OCI-LY7 (cell line): ENCODE data around the gene SH2B2. TPM values are rescaled to one million over a fixed set of nuclear protein-coding genes. Genes with fewer than 3 reads are reported as not detected.
A peak's percentile ranks its signal among the peaks of the same experiment; 100 is the strongest.

Source experiments
- BruUV-seq: library from RNA; stranded (reverse); fragments of 400-500 nt; replicated peaks from 2 replicates; lab custom pipeline; 2021; lab: Mats Ljungman, UMichigan
- CTCF ChIA-PET: fragments of 300-600 bp; sonication (Branson Sonifier 250); formaldehyde crosslinking; loops from one replicate; lab custom pipeline; 2022; ENCODE audit warnings: antibody characterized with exemption; ENCODE audit not compliant: unreplicated experiment; lab: Charles Lee
- POLR2A ChIA-PET: fragments of 300-600 bp; sonication (Branson Sonifier 250); formaldehyde crosslinking; loops from one replicate; lab custom pipeline; 2022; ENCODE audit warnings: antibody characterized with exemption; lab: Charles Lee
- DNase-seq: peaks from one replicate; pipeline ENCODE4 v3.0.0-alpha.2; 2015; ENCODE audit warnings: low spot score
- H2AFZ ChIP-seq: fragments of 200-600 bp; sonication (generic), shearing (Covaris generic); 2 replicates; pipeline ENCODE4 v1.6.1; 2014; ENCODE audit warnings: mild to moderate bottlenecking, antibody characterized with exemption, low read length, moderate library complexity
- H3K27ac ChIP-seq: fragments of 200-600 bp; sonication (generic); 2 replicates; pipeline ENCODE4 v1.5.1; 2014; ENCODE audit warnings: mixed run types, low read depth, mild to moderate bottlenecking, moderate library complexity, low read length, inconsistent platforms; ENCODE audit not compliant: poor library complexity, severe bottlenecking
- H3K36me3 ChIP-seq: fragments of 200-600 bp; sonication (generic); 2 replicates; pipeline ENCODE4 v1.6.1; 2014; ENCODE audit warnings: mild to moderate bottlenecking, antibody characterized with exemption, low read length, moderate library complexity, mixed read lengths; ENCODE audit not compliant: insufficient read depth
- H3K4me1 ChIP-seq: fragments of 200-600 bp; sonication (generic); 2 replicates; pipeline ENCODE4 v1.5.1; 2014; ENCODE audit warnings: mild to moderate bottlenecking, low read length; ENCODE audit not compliant: insufficient read depth, poor library complexity, severe bottlenecking
- H3K4me2 ChIP-seq: fragments of 200-600 bp; sonication (generic); 2 replicates; pipeline ENCODE4 v1.6.1; 2014; ENCODE audit warnings: mild to moderate bottlenecking, low read length
- H3K4me3 ChIP-seq: fragments of 200-600 bp; sonication (generic); 2 replicates; pipeline ENCODE4 v1.5.1; 2014; ENCODE audit warnings: mild to moderate bottlenecking, low read depth, low read length; ENCODE audit not compliant: poor library complexity, severe bottlenecking
- H3K79me2 ChIP-seq: fragments of 200-600 bp; sonication (generic); 2 replicates; pipeline ENCODE4 v1.6.1; 2016; ENCODE audit warnings: low read depth, mild to moderate bottlenecking, low read length, moderate library complexity, mixed read lengths; ENCODE audit not compliant: insufficient read depth
- H3K9me2 ChIP-seq: fragments of 200-600 bp; sonication (generic); 2 replicates; pipeline ENCODE4 v1.6.1; 2016; ENCODE audit warnings: mild to moderate bottlenecking, low read length, mixed read lengths; ENCODE audit not compliant: insufficient read depth
- H3K9me3 ChIP-seq: fragments of 200-600 bp; sonication (generic); 2 replicates; pipeline ENCODE4 v1.6.1; 2014; ENCODE audit warnings: mild to moderate bottlenecking, mixed run types, low read length, mixed read lengths
- H4K20me1 ChIP-seq: fragments of 200-600 bp; sonication (generic); 2 replicates; pipeline ENCODE4 v1.6.1; 2014; ENCODE audit warnings: mild to moderate bottlenecking, antibody characterized with exemption, low read length, moderate library complexity, mixed read lengths; ENCODE audit not compliant: insufficient read depth
- EZH2phosphoT487 ChIP-seq: fragments of 200-600 bp; sonication (generic); IDR thresholded peaks from 2 replicates; pipeline ENCODE4 v1.6.1; 2018; ENCODE audit warnings: low read depth, borderline replicate concordance, mild to moderate bottlenecking, mixed run types, antibody characterized with exemption, low read length, moderate library complexity, mixed read lengths
- intact Hi-C: fragments of 100-400 bp; cut with micrococcal nuclease; formaldehyde crosslinking; loops from one replicate; pipeline ENCODE4 v1.10.0; 2022; ENCODE audit not compliant: unreplicated experiment
- total RNA-seq, 2 experiments: library from RNA; depleted of rRNA in 1 of 2; stranded (reverse); fragments of >200 nt in 1 of 2; shearing (Covaris generic) in 1 of 2; gene quantifications; 2 replicates each; pipeline ENCODE4 v1.2.3, GENCODE V29; 2014 to 2022
- TF ChIP-seq, protein P1 (sequence below): fragments of 200-600 bp; sonication (generic); conservative IDR thresholded peaks from 2 replicates; pipeline ENCODE4 v1.5.1; 2014; ENCODE audit warnings: mild to moderate bottlenecking, antibody characterized with exemption, low read length, moderate library complexity, mixed read lengths

SH2B2 gene
- total RNA-seq, 2 experiments from 2014 or later: 42.0 to 131 TPM

DNA sequence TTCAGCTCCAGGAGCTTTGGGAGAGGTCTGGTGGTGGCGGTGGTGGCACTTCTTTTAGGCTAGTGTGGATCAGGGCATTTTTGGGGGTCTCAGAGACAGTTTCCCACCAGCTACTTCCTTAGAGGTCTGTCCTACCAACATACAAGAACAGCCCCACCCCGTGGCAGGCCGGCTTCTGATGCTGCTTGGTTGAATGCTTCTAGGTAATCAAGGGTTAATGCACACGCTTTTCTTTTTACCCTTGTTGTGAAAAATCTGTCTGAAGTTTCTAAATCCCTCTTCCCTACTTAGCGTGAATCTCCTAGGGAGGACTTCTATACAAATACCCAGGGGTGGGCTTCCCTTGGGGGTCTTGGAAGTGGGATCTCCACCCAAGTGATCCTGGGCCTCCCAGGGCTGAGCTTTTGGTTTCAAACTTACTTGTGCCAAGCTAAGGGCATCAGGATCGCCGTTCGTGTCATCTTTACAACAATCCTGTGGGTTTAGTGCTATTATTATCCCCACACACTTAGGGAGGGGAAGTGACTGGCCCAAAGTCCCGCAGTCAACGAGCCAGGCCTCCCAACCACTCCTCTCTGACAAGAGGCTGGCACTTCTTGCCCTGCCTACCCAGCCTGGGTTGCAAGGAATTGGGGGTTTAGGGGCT lies 1.7 kb downstream of the SH2B2 start:
- peak overlapping the region; percentile 97 for H3K27ac ChIP-seq
- peak; percentile 70 for DNase-seq
- H3K4me2 ChIP-seq: peak overlapping the region; percentile 97
- CTCF ChIA-PET: interaction anchor here (0.6 to 2.2 kb wide), 5 partner anchors 15 to 101 kb away, joined by 3 to 9 read pairs (median 3); no protein-coding TSS in a partner anchor
- H3K4me3 ChIP-seq: peak overlapping the region; percentile 95
- peaks cover 29% of the 10 kb centered on the region for H3K36me3 ChIP-seq
- peaks cover 59% of the 10 kb centered on the region for H3K79me2 ChIP-seq
- intact Hi-C loops: loop anchor here (5.0 kb wide), 3 partner anchors 34 to 179 kb away; no protein-coding TSS in a partner anchor
- no peaks in the 10 kb centered on the region for H3K9me3 ChIP-seq
- TF ChIP-seq, protein P1, sequence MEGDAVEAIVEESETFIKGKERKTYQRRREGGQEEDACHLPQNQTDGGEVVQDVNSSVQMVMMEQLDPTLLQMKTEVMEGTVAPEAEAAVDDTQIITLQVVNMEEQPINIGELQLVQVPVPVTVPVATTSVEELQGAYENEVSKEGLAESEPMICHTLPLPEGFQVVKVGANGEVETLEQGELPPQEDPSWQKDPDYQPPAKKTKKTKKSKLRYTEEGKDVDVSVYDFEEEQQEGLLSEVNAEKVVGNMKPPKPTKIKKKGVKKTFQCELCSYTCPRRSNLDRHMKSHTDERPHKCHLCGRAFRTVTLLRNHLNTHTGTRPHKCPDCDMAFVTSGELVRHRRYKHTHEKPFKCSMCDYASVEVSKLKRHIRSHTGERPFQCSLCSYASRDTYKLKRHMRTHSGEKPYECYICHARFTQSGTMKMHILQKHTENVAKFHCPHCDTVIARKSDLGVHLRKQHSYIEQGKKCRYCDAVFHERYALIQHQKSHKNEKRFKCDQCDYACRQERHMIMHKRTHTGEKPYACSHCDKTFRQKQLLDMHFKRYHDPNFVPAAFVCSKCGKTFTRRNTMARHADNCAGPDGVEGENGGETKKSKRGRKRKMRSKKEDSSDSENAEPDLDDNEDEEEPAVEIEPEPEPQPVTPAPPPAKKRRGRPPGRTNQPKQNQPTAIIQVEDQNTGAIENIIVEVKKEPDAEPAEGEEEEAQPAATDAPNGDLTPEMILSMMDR: peak; percentile 83
- TF ChIP-seq EZH2phosphoT487: no peak
- H3K4me1 ChIP-seq: peaks cover 79% of the 10 kb centered on the region
- TSS peak; percentile 24 for BruUV-seq
- no peaks in the 10 kb centered on the region; the same call in 1 of the 2 replicates for H4K20me1 ChIP-seq
- H3K9me2 ChIP-seq: no peaks in the 10 kb centered on the region
- POLR2A ChIA-PET: interaction anchor here (1.0 to 11.9 kb wide), 7 partner anchors 10 to 156 kb away, joined by 3 to 154 read pairs (median 4); partner anchors contain the start of gene PRKRIP1
- no peak overlapping the region for H2AFZ ChIP-seq

DNA sequence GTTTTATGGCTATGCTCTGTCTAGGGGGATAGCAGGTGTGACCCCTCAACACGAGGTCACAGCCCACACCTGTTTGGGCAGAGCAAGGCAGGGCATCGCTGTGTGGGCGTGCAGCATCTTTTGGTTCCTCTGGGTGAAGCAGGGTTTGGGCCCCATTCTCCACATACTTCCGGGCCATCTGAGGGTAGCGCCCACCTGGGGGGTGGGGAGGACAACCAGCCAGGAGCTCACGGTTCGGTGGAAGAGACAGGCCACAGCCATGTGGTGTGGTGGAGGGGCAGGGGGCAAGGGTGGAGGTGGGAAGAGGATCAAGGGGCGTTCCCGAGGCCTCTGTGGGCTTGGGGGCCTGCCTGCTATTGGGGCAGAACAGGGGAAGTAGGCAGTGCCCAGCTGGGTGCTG lies 2.4 kb downstream of the SH2B2 start:
- TF ChIP-seq EZH2phosphoT487: no peak
- TF ChIP-seq, protein P1: no peak
- Histone ChIP-seq H3K9me3 (no peaks in the 10 kb centered on the region), H3K27ac (peak overlapping the region; percentile 97), H3K4me2 (peak overlapping the region; percentile 97), H3K4me1 (peaks cover 79% of the 10 kb centered on the region), H2AFZ (no peak overlapping the region), H3K36me3 (peaks cover 34% of the 10 kb centered on the region), H4K20me1 (peaks cover 4% of the 10 kb centered on the region; the same call in 1 of the 2 replicates), H3K4me3 (peak overlapping the region; percentile 95), H3K79me2 (peaks cover 66% of the 10 kb centered on the region), H3K9me2 (no peaks in the 10 kb centered on the region)
- peak; percentile 80 for DNase-seq
- ChIA-PET CTCF (interaction anchor here (0.5 to 2.2 kb wide), 4 partner anchors 18 to 154 kb away, joined by 3 to 9 read pairs (median 4); no protein-coding TSS in a partner anchor), POLR2A (interaction anchor here (0.6 to 11.9 kb wide), 5 partner anchors 9 to 107 kb away, joined by 3 to 154 read pairs (median 6); partner anchors contain the start of gene PRKRIP1)
- BruUV-seq: no TSS peak
- intact Hi-C loops: loop anchor here (1.0 to 5.0 kb wide), 4 partner anchors 18 to 178 kb away; no protein-coding TSS in a partner anchor
